ENCODE data around the gene ASPHD1. TPM values are rescaled to one million over a fixed set of nuclear protein-coding genes. Genes with fewer than 3 reads are reported as not detected.
"Not testable (repeated sequence)": the region's sequence is repeated elsewhere in the genome, so short reads cannot be mapped to it uniquely, and the experiment has no call there.

The ASPHD1 gene
- total and polyA plus RNA-seq, 4 donors = 4.2 to 52.7 (median 32.4) TPM

DNA sequence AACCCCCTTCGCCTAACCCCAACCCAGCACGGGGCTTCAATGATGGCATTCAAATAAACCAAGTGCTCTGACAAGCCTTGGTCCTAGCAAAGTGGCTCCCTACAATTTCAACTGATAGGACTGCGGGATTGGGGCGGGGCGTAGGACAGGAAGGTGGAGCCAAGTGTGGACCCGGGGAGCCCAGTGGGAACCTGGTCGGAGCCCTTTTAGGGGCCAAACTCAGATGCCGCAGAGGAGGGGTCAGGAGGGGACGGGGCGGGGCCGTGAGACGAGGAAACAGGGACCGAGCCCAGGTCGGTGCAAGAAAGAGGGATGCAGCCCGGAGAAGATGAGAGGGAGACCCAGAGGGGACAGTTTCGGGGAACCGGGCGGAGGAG, 24.1 kb upstream of the ASPHD1 start:
- Histone ChIP-seq H3K27me3 (ENCODE audit: control insufficient read depth, insufficient read depth, low read length) (peaks cover 23% of the 10 kb centered on the region), H3K4me3 (ENCODE audit: low read depth, low read length) (no peak overlapping the region), H3K27ac (ENCODE audit: low read depth, low read length) (no peak overlapping the region), H3K4me1 (ENCODE audit: control insufficient read depth, insufficient read depth, low read length) (peaks cover 14% of the 10 kb centered on the region), H3K36me3 (ENCODE audit: control insufficient read depth, insufficient read depth, low read length) (peaks cover 63% of the 10 kb centered on the region), H3K9me3 (ENCODE audit: control insufficient read depth, insufficient read depth, low read length) (no peaks in the 10 kb centered on the region)
- WGBS (ENCODE audit: insufficient coverage) = 24% methylated on average over 16 of the region's 18 CpGs
- DNase-seq (ENCODE audit: low read depth in 4 of 6, low spot score in 6 of 6) = no peak

DNA sequence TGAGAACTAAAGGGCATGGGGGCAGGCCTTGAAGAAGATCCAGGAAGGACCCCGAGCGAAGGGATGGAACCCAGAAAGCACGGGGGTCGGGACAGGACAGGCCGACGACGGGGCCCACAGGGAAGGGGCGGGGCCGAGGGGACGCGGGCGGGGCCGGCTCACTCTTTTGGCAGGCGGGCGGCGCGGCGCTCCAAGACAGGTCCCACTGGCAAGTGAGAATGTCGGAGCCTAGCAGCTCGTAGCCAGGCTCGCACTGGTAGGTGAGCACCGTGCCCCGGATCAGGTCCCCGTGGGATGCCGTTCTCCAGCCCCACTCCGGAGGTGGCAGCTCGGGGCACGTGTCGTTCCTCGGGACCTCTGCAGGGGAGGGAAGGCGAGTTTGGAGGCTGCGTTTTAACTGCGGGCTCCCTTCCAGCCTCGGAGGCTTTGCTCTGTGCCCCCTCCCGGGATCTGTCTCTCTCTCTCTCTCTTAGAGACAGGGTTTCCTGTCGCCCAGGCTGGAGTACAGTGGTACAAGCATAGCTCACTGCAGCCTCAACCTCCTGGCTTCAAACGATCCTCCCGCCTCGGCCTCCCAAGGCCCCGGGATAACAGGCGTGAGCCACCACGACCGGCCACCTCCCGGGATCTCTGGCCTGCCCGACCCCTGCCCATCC, 23.6 kb upstream of the ASPHD1 start:
- Histone ChIP-seq H3K36me3 (ENCODE audit: control insufficient read depth, insufficient read depth, low read length) (peaks cover 59% of the 10 kb centered on the region), H3K9me3 (ENCODE audit: control insufficient read depth, insufficient read depth, low read length) (no peaks in the 10 kb centered on the region), H3K4me1 (ENCODE audit: control insufficient read depth, insufficient read depth, low read length) (peaks cover 14% of the 10 kb centered on the region), H3K27me3 (ENCODE audit: control insufficient read depth, insufficient read depth, low read length) (peaks cover 23% of the 10 kb centered on the region), H3K4me3 (ENCODE audit: low read depth, low read length) (no peak overlapping the region), H3K27ac (ENCODE audit: low read depth, low read length) (no peak overlapping the region)
- DNase-seq (ENCODE audit: low read depth in 4 of 6, low spot score in 6 of 6) = no peak
- 10% methylated on average over 45 of the region's 45 CpGs for WGBS (ENCODE audit: insufficient coverage)

DNA sequence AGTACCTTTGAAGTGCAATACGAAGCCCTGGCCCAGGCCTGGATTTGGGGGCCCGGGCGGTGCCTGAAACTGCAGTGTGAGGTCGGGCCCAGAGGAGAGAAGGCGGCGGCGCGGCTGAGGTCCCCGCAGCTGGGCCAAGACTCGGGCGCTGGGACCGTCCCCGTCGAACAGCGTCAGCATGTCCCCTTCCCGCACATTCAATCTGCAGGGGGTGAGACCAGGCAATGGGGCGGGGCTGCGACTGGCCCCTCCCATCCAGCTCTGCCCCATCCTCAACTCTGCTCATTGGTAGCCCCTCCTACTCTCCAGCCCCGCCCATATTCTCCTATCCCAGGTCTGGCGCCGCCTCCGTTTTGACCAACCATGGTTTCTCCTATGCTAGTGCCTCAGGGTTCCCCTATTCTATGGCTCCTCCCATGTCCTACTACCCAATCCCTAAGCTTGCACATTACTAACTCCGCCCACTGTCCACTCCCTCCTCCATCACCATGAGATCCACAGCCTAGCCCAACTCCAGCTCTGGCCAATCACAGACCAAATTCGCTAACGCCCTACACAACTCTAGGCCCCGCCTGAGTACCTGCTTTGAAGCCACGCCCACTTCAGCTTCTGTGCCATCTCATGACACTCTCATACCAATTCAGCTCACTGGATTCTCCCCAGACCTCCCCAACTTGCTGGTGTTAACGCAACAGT, 22.9 kb upstream of the ASPHD1 start:
- Histone ChIP-seq H3K27me3 (ENCODE audit: control insufficient read depth, insufficient read depth, low read length) (peaks cover 23% of the 10 kb centered on the region), H3K4me1 (ENCODE audit: control insufficient read depth, insufficient read depth, low read length) (peaks cover 14% of the 10 kb centered on the region), H3K27ac (ENCODE audit: low read depth, low read length) (no peak overlapping the region), H3K36me3 (ENCODE audit: control insufficient read depth, insufficient read depth, low read length) (peaks cover 54% of the 10 kb centered on the region), H3K9me3 (ENCODE audit: control insufficient read depth, insufficient read depth, low read length) (no peaks in the 10 kb centered on the region), H3K4me3 (ENCODE audit: low read depth, low read length) (no peak overlapping the region)
- WGBS (ENCODE audit: insufficient coverage) = 15% methylated on average over 21 of the region's 28 CpGs
- peak in 2 of 6 donors; percentile 49 to 83 for DNase-seq (ENCODE audit: low read depth in 4 of 6, low spot score in 6 of 6)

DNA sequence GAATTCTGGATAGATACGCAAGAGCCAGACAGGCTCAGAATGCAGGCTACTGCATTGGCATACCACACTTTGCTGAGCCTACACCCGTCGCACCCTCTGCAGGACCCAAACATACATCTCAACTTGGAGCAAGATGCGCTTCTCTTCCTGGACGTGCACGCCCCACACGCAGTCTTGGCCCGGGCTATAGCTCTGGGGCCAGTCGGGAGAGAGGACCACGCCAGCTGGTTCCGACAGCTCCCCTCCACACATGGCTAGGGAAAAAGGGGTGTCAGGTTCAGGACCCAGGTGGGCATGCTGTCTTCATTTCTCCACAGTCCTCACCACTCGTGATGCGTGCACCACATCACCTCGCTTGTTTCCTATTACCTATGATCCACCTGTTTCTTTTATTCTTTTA, 22.1 kb upstream of the ASPHD1 start:
- Histone ChIP-seq H3K27me3 (ENCODE audit: control insufficient read depth, insufficient read depth, low read length) (peaks cover 23% of the 10 kb centered on the region), H3K4me3 (ENCODE audit: low read depth, low read length) (no peak overlapping the region), H3K27ac (ENCODE audit: low read depth, low read length) (no peak overlapping the region), H3K36me3 (ENCODE audit: control insufficient read depth, insufficient read depth, low read length) (peaks cover 53% of the 10 kb centered on the region), H3K9me3 (ENCODE audit: control insufficient read depth, insufficient read depth, low read length) (no peaks in the 10 kb centered on the region), H3K4me1 (ENCODE audit: control insufficient read depth, insufficient read depth, low read length) (peaks cover 14% of the 10 kb centered on the region)
- DNase-seq (ENCODE audit: low read depth in 4 of 6, low spot score in 6 of 6) = no peak
- 98% methylated on average over 5 of the region's 14 CpGs for WGBS (ENCODE audit: insufficient coverage)

DNA sequence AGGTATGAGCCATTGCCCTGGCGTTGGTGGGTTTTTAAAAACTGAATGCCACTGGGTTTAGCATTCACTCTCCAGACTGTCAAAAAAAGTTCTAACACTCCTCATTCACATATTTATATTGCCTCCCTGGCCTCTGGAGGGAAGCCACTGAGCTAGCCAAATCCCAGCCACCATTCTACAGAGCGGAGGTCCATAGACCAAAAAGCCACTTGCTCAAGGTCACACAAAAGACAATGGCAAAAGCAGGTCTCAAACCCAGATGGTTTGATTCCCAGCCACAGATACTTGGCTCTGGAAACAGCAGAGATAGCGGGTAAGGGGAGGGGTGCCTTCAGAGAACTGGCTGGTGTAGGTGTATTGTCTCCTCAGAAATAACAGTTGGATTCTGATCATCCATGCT, 19.2 kb upstream of the ASPHD1 start:
- DNase-seq (ENCODE audit: low read depth in 4 of 6, low spot score in 6 of 6) = no peak
- Histone ChIP-seq H3K27ac (ENCODE audit: low read depth, low read length) (no peak overlapping the region), H3K36me3 (ENCODE audit: control insufficient read depth, insufficient read depth, low read length) (peaks cover 58% of the 10 kb centered on the region), H3K9me3 (ENCODE audit: control insufficient read depth, insufficient read depth, low read length) (no peaks in the 10 kb centered on the region), H3K4me1 (ENCODE audit: control insufficient read depth, insufficient read depth, low read length) (peaks cover 14% of the 10 kb centered on the region), H3K27me3 (ENCODE audit: control insufficient read depth, insufficient read depth, low read length) (peaks cover 20% of the 10 kb centered on the region), H3K4me3 (ENCODE audit: low read depth, low read length) (no peak overlapping the region)
- 82% methylated on average over 3 of the region's 3 CpGs for WGBS (ENCODE audit: insufficient coverage)

DNA sequence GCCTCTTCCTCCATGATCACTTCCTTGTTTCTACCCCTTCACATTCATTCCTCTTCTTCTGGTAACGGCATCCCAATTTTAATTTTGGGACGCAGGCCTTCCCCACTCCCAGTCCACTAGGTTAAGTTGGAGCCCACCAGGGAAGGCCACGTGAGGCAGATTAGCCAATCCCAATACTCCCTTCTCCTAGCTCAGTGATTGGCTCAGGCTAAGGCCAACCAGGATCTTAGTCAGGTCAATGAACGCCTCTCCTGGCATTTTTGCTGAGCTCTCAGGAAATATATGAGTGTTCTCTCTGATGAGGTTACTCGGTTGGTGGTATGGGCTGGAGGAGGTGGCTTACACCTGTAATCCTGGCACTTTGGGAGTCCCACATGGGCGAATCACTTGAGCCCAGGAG, 16.3 kb upstream of the ASPHD1 start:
- H3K36me3 ChIP-seq (ENCODE audit: control insufficient read depth, insufficient read depth, low read length) = peaks cover 55% of the 10 kb centered on the region
- no peak overlapping the region for H3K4me3 ChIP-seq (ENCODE audit: low read depth, low read length)
- no peaks in the 10 kb centered on the region for H3K9me3 ChIP-seq (ENCODE audit: control insufficient read depth, insufficient read depth, low read length)
- no peaks in the 10 kb centered on the region for H3K27me3 ChIP-seq (ENCODE audit: control insufficient read depth, insufficient read depth, low read length)
- no peaks in the 10 kb centered on the region for H3K4me1 ChIP-seq (ENCODE audit: control insufficient read depth, insufficient read depth, low read length)
- no peak for DNase-seq (ENCODE audit: low read depth in 4 of 6, low spot score in 6 of 6)
- 70% methylated on average over 5 of the region's 6 CpGs for WGBS (ENCODE audit: insufficient coverage)
- H3K27ac ChIP-seq (ENCODE audit: low read depth, low read length) = no peak overlapping the region

DNA sequence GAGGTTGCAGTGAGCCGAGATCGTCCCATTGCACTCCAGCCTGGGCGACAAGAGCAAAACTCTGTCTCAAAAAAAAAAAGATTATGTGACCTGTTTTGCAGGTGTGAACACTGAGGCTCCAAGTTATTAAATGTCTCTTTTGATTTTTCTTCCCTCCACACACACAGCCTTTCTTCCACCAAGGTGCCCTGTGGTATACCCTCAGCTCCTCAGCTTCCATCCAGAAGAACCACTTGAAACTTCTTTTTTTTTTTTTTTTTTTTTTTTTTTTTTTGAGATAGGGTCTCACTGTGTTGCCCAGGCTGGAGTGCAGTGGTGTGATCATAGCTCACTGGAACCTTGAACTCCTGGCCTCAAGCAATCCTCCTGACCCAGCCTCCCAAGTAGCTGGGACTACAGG, 10.9 kb upstream of the ASPHD1 start:
- H3K27ac ChIP-seq (ENCODE audit: low read depth, low read length); H3K4me3 ChIP-seq (ENCODE audit: low read depth, low read length); DNase-seq (ENCODE audit: low read depth in 4 of 6, low spot score in 6 of 6); H3K9me3 ChIP-seq (ENCODE audit: control insufficient read depth, insufficient read depth, low read length); H3K4me1 ChIP-seq (ENCODE audit: control insufficient read depth, insufficient read depth, low read length); H3K27me3 ChIP-seq (ENCODE audit: control insufficient read depth, insufficient read depth, low read length): not testable (repeated sequence)
- H3K36me3 ChIP-seq (ENCODE audit: control insufficient read depth, insufficient read depth, low read length) = peaks cover 39% of the 10 kb centered on the region
- 87% methylated on average over 3 of the region's 3 CpGs for WGBS (ENCODE audit: insufficient coverage)

DNA sequence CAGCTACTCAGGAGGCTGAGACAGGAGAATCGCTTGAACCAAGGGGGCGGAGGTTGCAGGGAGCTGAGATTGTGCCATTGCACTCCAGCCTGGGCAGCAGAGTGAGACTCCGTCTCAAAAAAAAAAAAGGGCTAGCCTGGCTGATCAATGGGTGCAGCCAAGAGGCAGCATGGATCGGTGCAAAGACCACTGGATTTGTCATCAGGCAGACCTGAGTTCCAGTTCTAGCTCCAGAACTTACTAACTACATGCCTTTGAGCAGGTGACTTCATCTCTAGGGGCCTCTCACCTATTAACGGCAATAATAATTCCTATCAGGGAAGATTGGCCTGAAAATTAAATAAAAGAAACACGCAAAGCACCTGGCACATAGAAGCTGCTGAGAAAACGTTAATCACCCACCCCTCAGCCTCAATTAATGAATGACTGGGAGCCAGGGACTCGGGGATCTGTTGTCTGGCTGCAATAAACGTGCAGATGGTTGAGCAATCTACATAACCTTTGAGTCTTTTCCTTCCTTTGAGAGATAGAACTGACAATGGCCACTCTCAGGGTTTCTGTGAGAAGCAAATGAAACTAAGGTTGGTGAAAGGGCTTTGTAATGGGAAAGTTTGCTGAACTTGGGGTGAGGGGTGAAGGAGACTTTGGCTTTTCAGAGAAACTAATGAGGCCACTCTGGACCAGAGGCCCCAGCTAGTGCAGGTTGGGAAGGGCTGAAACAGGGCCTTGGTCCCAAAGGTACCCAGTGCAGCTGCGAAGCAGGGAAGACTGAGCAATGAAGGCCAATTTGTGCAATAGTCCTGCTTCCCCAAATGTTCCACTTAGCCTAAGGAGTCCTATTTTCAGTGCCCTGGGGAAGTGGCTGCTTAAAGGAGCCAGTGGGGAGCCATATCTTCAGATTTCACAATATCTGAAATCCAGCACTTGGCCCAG, 8.5 kb upstream of the ASPHD1 start:
- Histone ChIP-seq H3K36me3 (ENCODE audit: control insufficient read depth, insufficient read depth, low read length) (peaks cover 41% of the 10 kb centered on the region), H3K4me3 (ENCODE audit: low read depth, low read length) (no peak overlapping the region), H3K4me1 (ENCODE audit: control insufficient read depth, insufficient read depth, low read length) (peaks cover 3% of the 10 kb centered on the region), H3K9me3 (ENCODE audit: control insufficient read depth, insufficient read depth, low read length) (no peaks in the 10 kb centered on the region), H3K27me3 (ENCODE audit: control insufficient read depth, insufficient read depth, low read length) (no peaks in the 10 kb centered on the region), H3K27ac (ENCODE audit: low read depth, low read length) (no peak overlapping the region)
- WGBS (ENCODE audit: insufficient coverage) = 74% methylated on average over 4 of the region's 10 CpGs
- no peak for DNase-seq (ENCODE audit: low read depth in 4 of 6, low spot score in 6 of 6)

DNA sequence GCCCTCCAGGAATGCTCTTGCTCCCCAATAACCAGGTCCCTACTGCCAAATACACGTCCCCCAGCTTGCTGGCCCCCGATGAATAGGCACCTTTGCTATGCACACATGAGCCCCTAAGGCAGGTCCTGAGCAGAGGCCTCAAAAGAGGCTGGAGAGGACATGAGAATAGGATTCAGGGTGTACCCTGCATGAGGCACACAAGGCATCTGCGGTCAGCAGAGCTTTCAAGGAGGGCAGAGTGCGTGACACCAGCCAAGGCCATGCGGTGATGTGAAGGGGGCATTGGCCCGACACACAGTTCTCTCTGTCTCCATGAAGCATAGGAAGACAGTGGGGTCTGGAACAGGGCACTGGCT, 7.9 kb upstream of the ASPHD1 start:
- no peak overlapping the region for H3K4me3 ChIP-seq (ENCODE audit: low read depth, low read length)
- H3K4me1 ChIP-seq (ENCODE audit: control insufficient read depth, insufficient read depth, low read length) = peaks cover 5% of the 10 kb centered on the region
- H3K9me3 ChIP-seq (ENCODE audit: control insufficient read depth, insufficient read depth, low read length) = no peaks in the 10 kb centered on the region
- no peak overlapping the region for H3K27ac ChIP-seq (ENCODE audit: low read depth, low read length)
- H3K27me3 ChIP-seq (ENCODE audit: control insufficient read depth, insufficient read depth, low read length) = no peaks in the 10 kb centered on the region
- WGBS (ENCODE audit: insufficient coverage) = 96% methylated on average over 5 of the region's 6 CpGs
- DNase-seq (ENCODE audit: low read depth in 4 of 6, low spot score in 6 of 6) = no peak
- H3K36me3 ChIP-seq (ENCODE audit: control insufficient read depth, insufficient read depth, low read length) = peaks cover 37% of the 10 kb centered on the region
